Astrocyte of the spinal cord (primary cell): ENCODE data around the gene ANKRD33B.

ENCODE experiments used
- DNase-seq: peaks from one replicate; pipeline ENCODE4 v3.0.0; 2011; ENCODE audit warnings: low read depth, low spot score
- H3K4me3 ChIP-seq: 2 replicates; pipeline ENCODE4 v1.5.1; 2011; ENCODE audit warnings: low read depth, mild to moderate bottlenecking, low read length, moderate library complexity
- CTCF ChIP-seq: IDR thresholded peaks from 2 replicates; pipeline ENCODE4 v1.5.1; 2012; ENCODE audit warnings: low read depth, mild to moderate bottlenecking, low read length, inconsistent platforms
- in situ Hi-C: cut with HindIII; loops from 2 replicates; pipeline ENCODE4 v1.10.0; 2017; ENCODE audit warnings: low sequenced_read_pairs

The ANKRD33B gene

GRCh38 chr5:10537624-10538023 lies 26.2 kb upstream of the ANKRD33B start:
- in situ Hi-C loops, result no loop called here
- no peak for DNase-seq
- no peak overlapping the region for H3K4me3 ChIP-seq
- TF ChIP-seq CTCF, result no peak

- in situ Hi-C loops, result no loop called here
Observed at GRCh38 chr5:10538103-10538788, 25.6 kb upstream of the ANKRD33B start.

GRCh38 chr5:10538789-10539686 lies 24.8 kb upstream of the ANKRD33B start:
- no peak for DNase-seq
- H3K4me3 ChIP-seq, result no peak overlapping the region
- TF ChIP-seq CTCF, result no peak
- in situ Hi-C loops, result no loop called here

More at GRCh38 chr5:10538103-10538788, 25.6 kb upstream of the ANKRD33B start:
- DNase-seq, result no peak
- TF ChIP-seq CTCF, result no peak
- H3K4me3 ChIP-seq, result no peak overlapping the region

- no peak for DNase-seq
- no peak overlapping the region for H3K4me3 ChIP-seq
- TF ChIP-seq CTCF, result no peak
- in situ Hi-C loops, result no loop called here
Observed at GRCh38 chr5:10539687-10539998, 24.2 kb upstream of the ANKRD33B start.

- in situ Hi-C loops, result no loop called here
- no peak for DNase-seq
- H3K4me3 ChIP-seq, result no peak overlapping the region
- TF ChIP-seq CTCF, result no peak
Observed at GRCh38 chr5:10540036-10540544, 23.8 kb upstream of the ANKRD33B start.

GRCh38 chr5:10540951-10541646 lies 22.8 kb upstream of the ANKRD33B start:
- in situ Hi-C loops, result no loop called here
- no peak for DNase-seq
- TF ChIP-seq CTCF, result no peak
- H3K4me3 ChIP-seq, result no peak overlapping the region
